ENCODE measurements around the gene CDK2.
"Not testable (repeated sequence)": the region's sequence is repeated elsewhere in the genome, so short reads cannot be mapped to it uniquely, and the experiment has no call there.

CDK2 gene

DNA sequence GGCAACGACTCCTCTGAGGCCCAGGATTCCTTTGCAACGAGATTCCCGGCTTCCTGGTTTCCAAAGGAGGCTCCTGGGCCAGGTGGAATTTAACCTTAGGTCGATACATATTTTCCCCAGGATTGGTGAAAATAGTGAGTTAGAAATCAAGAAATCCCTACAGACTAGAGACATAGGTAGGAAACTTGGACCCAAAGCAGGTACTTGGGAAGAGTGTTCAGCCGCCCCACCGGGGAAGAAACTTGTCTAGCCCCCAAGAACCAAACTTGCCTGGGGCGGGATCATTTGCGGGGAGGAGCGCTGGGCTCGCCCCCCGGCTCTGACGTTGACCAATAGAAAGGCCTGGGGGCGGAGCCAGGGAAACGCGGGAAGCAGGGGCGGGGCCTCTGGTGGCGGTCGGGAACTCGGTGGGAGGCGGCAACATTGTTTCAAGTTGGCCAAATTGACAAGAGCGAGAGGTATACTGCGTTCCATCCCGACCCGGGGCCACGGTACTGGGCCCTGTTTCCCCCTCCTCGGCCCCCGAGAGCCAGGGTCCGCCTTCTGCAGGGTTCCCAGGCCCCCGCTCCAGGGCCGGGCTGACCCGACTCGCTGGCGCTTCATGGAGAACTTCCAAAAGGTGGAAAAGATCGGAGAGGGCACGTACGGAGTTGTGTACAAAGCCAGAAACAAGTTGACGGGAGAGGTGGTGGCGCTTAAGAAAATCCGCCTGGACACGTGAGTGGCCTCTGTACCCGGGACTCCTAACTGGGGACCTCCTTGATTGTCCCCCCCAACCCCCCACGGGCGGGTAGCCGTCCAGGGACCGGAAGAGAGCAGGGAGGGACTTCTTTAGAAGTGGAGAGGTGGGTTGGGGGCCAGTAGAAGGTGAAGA, at the start of gene CDK2:
Gene CDK2 (plus strand): TSS at position 423 of the 874 bp plus-strand sequence. CDS start 179 bp downstream, at position 602.
- peak within 1 kb of the TSS; percentile 68 for H3K4me3 ChIP-seq (ENCODE audit: low read depth, low read length)
- TF ChIP-seq, protein P1, sequence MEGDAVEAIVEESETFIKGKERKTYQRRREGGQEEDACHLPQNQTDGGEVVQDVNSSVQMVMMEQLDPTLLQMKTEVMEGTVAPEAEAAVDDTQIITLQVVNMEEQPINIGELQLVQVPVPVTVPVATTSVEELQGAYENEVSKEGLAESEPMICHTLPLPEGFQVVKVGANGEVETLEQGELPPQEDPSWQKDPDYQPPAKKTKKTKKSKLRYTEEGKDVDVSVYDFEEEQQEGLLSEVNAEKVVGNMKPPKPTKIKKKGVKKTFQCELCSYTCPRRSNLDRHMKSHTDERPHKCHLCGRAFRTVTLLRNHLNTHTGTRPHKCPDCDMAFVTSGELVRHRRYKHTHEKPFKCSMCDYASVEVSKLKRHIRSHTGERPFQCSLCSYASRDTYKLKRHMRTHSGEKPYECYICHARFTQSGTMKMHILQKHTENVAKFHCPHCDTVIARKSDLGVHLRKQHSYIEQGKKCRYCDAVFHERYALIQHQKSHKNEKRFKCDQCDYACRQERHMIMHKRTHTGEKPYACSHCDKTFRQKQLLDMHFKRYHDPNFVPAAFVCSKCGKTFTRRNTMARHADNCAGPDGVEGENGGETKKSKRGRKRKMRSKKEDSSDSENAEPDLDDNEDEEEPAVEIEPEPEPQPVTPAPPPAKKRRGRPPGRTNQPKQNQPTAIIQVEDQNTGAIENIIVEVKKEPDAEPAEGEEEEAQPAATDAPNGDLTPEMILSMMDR (IDR thresholded peaks at IDR 0.05; ENCODE audit: low read depth, low read length) = no peak

DNA sequence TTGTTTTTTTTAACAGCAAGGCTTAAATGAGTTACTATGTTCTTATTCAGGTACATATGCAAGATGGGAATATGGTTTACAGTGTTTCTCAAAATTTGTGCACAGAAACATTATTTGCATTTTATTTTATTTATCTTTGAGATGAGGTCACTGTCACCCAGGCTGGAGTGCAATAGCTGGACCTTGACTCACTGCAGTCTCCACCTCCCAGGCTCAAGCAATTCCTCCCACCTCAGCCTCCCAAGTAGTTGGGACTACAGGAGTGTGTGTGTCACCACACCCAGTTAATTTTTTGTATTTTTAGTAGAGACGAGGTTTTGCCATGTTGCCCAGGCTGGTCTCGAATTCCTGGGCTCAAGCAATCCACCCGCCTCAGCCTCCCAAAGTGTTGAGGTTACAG, 47.6 kb upstream of the CDK2 start:
- not testable (repeated sequence) for H3K4me3 ChIP-seq (ENCODE audit: low read depth, low read length)

DNA sequence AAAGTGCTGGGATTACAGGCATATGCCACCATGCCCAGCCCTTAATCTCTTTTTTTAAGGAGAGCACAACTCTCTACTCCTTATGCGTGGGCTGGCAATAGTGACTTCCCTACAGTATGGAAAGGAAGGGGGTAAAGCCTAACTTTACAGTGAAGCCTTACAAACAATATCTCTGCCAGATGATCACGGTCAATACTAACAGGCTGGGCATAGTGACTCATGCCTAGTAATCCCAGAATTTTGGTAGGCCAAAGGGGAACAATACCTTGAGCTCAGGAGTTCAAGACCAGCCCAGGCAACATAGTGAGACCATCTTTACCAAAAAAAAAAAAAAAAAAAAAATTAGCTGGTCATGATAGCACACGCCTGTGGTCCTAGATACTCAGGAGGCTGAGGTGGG, 44.5 kb upstream of the CDK2 start:
- H3K4me3 ChIP-seq (ENCODE audit: low read depth, low read length) = no peak overlapping the region
- TF ChIP-seq, protein P1 (IDR thresholded peaks at IDR 0.05; ENCODE audit: low read depth, low read length) = no peak

DNA sequence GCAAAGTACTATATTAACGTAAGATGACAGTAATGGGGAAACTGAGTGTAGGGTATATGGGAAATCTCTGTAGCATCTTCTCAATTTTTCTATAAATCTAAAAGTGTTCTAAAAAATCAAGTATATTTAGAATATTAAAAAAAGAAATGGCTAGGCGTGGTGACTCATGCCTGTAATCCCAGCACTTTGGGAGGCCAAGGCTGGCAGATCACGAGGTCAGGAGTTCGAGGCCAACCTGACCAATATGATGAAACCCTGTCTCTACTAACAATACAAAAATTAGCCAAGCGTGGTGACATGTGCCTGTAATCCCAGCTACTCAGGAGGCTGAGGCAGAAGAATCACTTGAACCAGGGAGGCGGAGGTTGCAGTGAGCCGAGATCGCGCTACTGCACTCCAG, 43.0 kb upstream of the CDK2 start:
- not testable (repeated sequence) for H3K4me3 ChIP-seq (ENCODE audit: low read depth, low read length)

DNA sequence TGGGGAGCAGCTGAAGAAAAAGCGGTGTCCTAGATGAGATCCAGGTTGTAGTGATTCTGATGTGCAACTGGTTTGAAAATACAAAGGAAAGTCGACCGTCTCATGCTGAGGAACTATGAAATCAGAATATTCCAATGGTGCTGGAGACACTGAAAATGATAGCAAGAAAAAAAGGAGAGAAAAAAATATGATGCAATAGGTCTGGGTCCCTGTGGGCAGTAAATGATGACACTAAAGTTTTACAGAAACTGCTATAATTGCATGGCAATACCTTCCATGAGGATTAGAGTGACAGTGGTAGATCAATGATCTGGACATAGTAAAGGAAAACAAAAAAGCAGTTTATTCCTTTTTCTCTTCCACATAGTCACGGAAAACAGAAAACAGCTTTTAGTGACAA, 41.3 kb upstream of the CDK2 start:
- TF ChIP-seq, protein P1 (IDR thresholded peaks at IDR 0.05; ENCODE audit: low read depth, low read length) = no peak
- no peak overlapping the region for H3K4me3 ChIP-seq (ENCODE audit: low read depth, low read length)

DNA sequence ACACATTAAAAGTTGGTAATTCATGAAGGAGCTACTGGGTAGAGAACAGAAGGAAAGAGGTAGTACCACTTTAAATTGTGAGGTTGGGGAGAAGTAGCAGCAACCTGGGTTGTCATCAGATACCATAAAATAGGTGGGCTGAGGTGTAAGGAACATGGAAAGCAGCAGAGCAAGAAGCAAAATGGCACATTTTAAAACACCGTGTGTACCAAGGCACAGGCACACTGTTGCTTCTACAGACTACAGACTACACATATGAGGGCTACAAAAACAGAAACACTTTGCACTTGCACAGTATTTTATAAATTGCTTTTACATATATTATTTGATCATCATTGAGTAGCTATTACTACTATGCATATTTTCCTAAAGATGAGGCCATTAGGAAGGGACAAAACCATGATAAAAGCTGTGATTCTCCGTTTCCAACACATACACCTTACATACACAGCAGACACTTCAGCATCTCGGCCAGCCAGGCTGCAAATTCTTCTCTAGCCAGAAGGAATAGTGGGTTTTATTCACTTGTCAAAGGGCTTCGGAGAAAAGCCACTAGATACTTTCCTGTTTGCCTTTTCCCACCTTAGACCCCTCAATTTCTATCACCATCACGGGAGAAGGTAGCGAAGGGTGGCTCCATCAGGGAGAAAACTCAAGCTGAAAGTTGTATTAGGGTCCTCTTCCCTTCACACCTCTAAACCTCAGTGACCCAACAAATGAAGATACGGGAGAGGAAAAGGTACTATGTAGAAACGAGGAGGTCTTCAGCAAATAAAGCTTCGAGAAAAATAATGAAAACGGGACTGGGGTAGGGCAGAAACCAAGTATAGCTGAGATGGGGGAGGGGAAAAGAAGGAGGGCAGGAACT, 40.5 kb upstream of the CDK2 start:
- peak overlapping the region; percentile 89 for H3K4me3 ChIP-seq (ENCODE audit: low read depth, low read length)
- TF ChIP-seq, protein P1 (IDR thresholded peaks at IDR 0.05; ENCODE audit: low read depth, low read length) = no peak

DNA sequence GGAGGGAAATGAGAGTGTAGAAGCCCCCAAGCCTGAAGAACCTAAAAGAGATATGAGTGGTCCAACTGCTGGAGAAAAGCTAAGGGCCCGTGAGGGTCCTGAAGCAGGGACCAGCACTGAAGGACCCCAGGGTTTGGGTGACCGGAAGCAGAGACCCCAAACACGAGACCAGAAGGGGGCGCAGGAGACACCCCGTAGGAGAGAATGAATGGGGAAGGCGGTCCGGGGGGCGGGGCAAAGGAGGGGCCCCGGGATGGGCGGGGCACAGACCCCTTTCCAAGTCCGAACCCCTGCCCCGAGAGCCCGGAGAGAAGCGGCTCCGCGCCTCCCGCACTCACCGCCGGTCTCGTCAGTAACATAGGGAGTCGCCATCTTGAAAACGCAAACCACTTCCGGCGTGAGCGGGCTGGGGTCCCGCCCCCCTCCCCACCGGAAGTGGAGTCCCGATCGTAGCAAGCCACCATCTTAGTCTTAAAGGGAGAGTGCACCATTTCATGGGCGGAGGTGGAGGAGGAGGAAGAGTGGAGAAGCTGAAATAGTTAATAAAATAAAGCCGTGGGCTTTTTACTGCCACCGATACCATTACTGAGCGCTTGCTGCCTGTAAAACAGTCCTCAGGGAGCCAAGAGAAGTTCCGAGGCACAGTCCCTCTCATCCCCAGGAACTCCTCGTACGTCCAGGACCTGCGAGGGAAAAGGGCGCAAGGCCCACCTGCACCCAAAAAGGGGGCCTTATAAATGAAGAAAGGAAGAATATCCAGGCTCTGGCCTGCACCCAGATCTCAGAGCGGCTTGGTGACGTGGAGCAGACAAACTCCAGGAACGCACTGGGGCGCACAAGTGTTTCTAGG, 39.7 kb upstream of the CDK2 start:
- H3K4me3 ChIP-seq (ENCODE audit: low read depth, low read length) = peak overlapping the region; percentile 89
- TF ChIP-seq, protein P1 (IDR thresholded peaks at IDR 0.05; ENCODE audit: low read depth, low read length) = peak; percentile 78
